ENCODE measurements around the gene EMC8. TPM values are rescaled to one million over a fixed set of nuclear protein-coding genes. Genes with fewer than 3 reads are reported as not detected.

The EMC8 gene
- total and polyA plus RNA-seq, 2 of the 8 experiments (the other 6 are each of a cell fraction or from before 2014, with no cell fraction given) = 52.2 to 69.7 TPM

GRCh38 chr16:85840801-85841200, 41.5 kb upstream of the EMC8 start:
- Histone ChIP-seq H2BK120ac (replicated peaks; ENCODE audit: low read depth, low read length) (no peak overlapping the region), H3K9me3 (ENCODE audit: insufficient read depth in 2 of 2, low read depth in 1 of 2, low read length in 1 of 2) (no peaks in the 10 kb centered on the region), H3K36me3 (ENCODE audit: control insufficient read depth in 2 of 4, insufficient read depth in 4 of 4, low read length in 3 of 4) (no peaks in the 10 kb centered on the region), H3K4ac (replicated peaks; ENCODE audit: insufficient read length, low read depth, low read length) (no peak overlapping the region), H3K23ac (ENCODE audit: insufficient read length) (no peak overlapping the region), H4K8ac (ENCODE audit: extremely low read depth, insufficient read depth, low read length) (no peak overlapping the region), H3K27me3 (replicated peaks in 1 of 4; ENCODE audit: control insufficient read depth in 3 of 4, extremely low read depth in 1 of 4, insufficient read depth in 3 of 4, low read length in 3 of 4) (no peaks in the 10 kb centered on the region; a peak in 1 of 7 replicates), H3K4me3 (ENCODE audit: extremely low read depth in 1 of 4, insufficient read depth in 2 of 4, low read depth in 3 of 4, low read length in 4 of 4) (no peak overlapping the region), H4K20me1 (replicated peaks in 1 of 2; ENCODE audit: control insufficient read depth in 1 of 2, insufficient read depth in 2 of 2, low read length in 2 of 2) (no peaks in the 10 kb centered on the region), H3K79me2 (ENCODE audit: control insufficient read depth in 1 of 2, insufficient read depth in 2 of 2, low read length in 2 of 2) (no peaks in the 10 kb centered on the region), H3K23me2 (ENCODE audit: low read depth, low read length) (no peaks in the 10 kb centered on the region; the same call in 1 of the 2 replicates), H3K18ac (ENCODE audit: extremely low read depth, low read length) (no peak overlapping the region), H3K56ac (replicated peaks; ENCODE audit: insufficient read length, low read depth, low read length) (no peak overlapping the region), H3K9ac (replicated peaks in 1 of 4; ENCODE audit: extremely low read depth in 1 of 4, low read depth in 3 of 4, low read length in 3 of 4) (no peak overlapping the region), H3K4me2 (ENCODE audit: insufficient read depth in 1 of 2, low read depth in 2 of 2, low read length in 2 of 2) (no peak overlapping the region), H3K4me1 (replicated peaks in 1 of 4; ENCODE audit: control insufficient read depth in 3 of 4, insufficient read depth in 4 of 4, low read length in 3 of 4) (peaks cover 0 to 2% (median 0%) of the 10 kb centered on the region in 4 experiments; a peak in 1 of 7 replicates), H4K5ac (ENCODE audit: insufficient read length, low read depth, low read length) (no peak overlapping the region), H2BK5ac (ENCODE audit: low read depth, low read length) (no peak overlapping the region), H2BK12ac (ENCODE audit: low read depth, low read length) (no peak overlapping the region), H3K79me1 (ENCODE audit: low read depth, low read length) (no peaks in the 10 kb centered on the region), H2BK15ac (ENCODE audit: low read length) (no peak overlapping the region), H2BK20ac (ENCODE audit: low read length) (no peak overlapping the region), H4K91ac (replicated peaks; ENCODE audit: insufficient read length, low read length) (no peak overlapping the region), H3K14ac (ENCODE audit: insufficient read length) (no peak overlapping the region), H3K27ac (ENCODE audit: low read depth, low read length) (no peak overlapping the region), H2AFZ (ENCODE audit: low read length) (no peak overlapping the region), H2AK5ac (ENCODE audit: low read depth, low read length) (no peak overlapping the region)
- TF ChIP-seq GTF2F1 (IDR thresholded peaks at IDR 0.05; ENCODE audit: borderline replicate concordance, low read depth, low read length) = no peak
- TF ChIP-seq SIX5 (IDR thresholded peaks at IDR 0.05; ENCODE audit: low read depth, low read length) = no peak
- TF ChIP-seq TAF7 (optimal IDR thresholded peaks at IDR 0.05; ENCODE audit: borderline replicate concordance, low read depth, low read length) = no peak
- no peak for TF ChIP-seq POLR2A (IDR thresholded peaks at IDR 0.05; ENCODE audit: control extremely low read depth in 1 of 2, low read depth in 2 of 2, low read length in 2 of 2)
- TF ChIP-seq HDAC6 (IDR thresholded peaks at IDR 0.05; ENCODE audit: low read depth, low read length) = no peak
- TF ChIP-seq TAF1 (IDR thresholded peaks at IDR 0.05; ENCODE audit: low read depth, low read length) = no peak
- TF ChIP-seq TCF12 (IDR thresholded peaks at IDR 0.05; ENCODE audit: low read depth, low read length) = no peak
- no peak for TF ChIP-seq JUND (IDR thresholded peaks at IDR 0.05; ENCODE audit: low read length)
- no peak for TF ChIP-seq POLR2AphosphoS5 (IDR thresholded peaks at IDR 0.05; ENCODE audit: low read depth, low read length)
- TF ChIP-seq PHF8 (conservative IDR thresholded peaks at IDR 0.05; ENCODE audit: low read depth, low read length) = no peak
- TF ChIP-seq JUN (IDR thresholded peaks at IDR 0.05; ENCODE audit: low read depth, low read length) = no peak
- no peak for TF ChIP-seq BACH1 (IDR thresholded peaks at IDR 0.05; ENCODE audit: low read length)
- TF ChIP-seq SUZ12 (IDR thresholded peaks at IDR 0.05; ENCODE audit: low read length) = no peak
- no peak for TF ChIP-seq EZH2 (IDR thresholded peaks at IDR 0.05; ENCODE audit: low read depth, low read length, severe bottlenecking)
- CTCF ChIA-PET (ENCODE audit: partially characterized antibody) = interaction anchor here (1.3 to 2.0 kb wide), 2 partner anchors 13 to 20 kb away, joined by 4 to 9 read pairs; no protein-coding TSS in a partner anchor
- WGBS, 2 experiments (ENCODE audit: extremely low coverage in 1 of 2, insufficient coverage in 1 of 2, insufficient read length in 1 of 2, insufficient replicate concordance in 2 of 2, low coverage in 1 of 2, low lambda C conversion rate in 2 of 2, missing lambda C conversion rate in 1 of 2) = 89% methylated on average over 10 of the region's 10 CpGs; no CpG with 5 or more reads in 1 of the 2 experiments
- no peak for FAIRE-seq
- DNase-seq (ENCODE audit: low read depth in 1 of 2, low spot score in 2 of 2) = no peak
- POLR2A ChIA-PET (ENCODE audit: partially characterized antibody) = no interaction called here

All from H1 (cell line).